GM19351 (cell line): ENCODE data around the gene TMEM181.
"Not testable (repeated sequence)": the region's sequence is repeated elsewhere in the genome, so short reads cannot be mapped to it uniquely, and the experiment has no call there.

Experiments used
- ATAC-seq: cut with Tn5 transposase; IDR thresholded peaks from one replicate; pipeline ENCODE4 v1.9.1; 2021; ENCODE audit warnings: mild to moderate bottlenecking, moderate library complexity; ENCODE audit not compliant: unreplicated experiment

TMEM181 gene

DNA sequence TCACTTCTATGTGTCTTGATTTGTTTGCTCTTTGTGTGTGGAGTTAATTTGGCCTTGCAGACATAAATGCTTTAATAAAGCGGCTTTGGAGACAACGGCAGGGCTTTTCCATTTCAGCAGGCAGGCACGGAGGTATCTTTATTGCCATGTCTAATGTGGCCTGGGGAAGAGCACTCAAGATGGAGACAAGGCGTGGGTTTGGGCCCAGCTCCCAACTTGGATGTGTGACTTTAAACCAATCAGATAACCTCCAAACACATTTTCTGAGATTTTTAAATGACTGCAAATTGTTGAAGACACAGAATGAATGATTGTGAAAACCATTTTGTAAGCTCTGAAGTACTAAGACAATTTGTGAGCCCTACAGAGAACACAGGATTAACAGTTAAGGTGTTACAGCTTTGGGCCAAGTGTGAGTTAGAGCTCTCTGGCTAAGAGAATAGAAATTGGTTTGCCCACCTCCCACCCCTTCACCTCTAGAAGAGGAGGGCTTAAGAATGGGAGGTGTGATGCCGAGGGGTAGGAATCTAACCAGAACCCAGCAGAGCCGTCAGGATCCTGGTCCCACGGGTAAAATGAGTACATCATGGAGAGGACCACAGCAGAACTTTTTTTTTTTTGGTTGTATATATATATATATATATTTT lies 75.7 kb downstream of the TMEM181 start:
- no peak for ATAC-seq

DNA sequence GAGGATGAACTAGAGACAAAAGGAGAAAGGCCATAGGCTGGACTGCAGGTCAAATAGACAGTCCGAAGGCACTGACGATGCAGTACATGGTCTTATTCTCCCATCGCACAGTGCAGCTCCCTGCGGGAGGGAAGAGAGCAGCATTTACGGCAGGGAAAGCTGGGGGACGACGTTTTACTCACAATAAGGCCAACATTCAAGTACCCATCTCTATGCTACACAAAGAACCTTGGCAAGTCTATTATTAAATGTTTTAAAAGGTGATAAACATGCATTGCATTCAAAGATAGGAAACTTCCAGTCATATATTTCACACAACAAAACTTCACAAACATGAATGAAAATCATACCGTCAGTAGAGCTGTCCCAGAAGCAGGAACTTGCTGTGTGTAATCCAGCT lies 76.9 kb downstream of the TMEM181 start:
- no peak for ATAC-seq

DNA sequence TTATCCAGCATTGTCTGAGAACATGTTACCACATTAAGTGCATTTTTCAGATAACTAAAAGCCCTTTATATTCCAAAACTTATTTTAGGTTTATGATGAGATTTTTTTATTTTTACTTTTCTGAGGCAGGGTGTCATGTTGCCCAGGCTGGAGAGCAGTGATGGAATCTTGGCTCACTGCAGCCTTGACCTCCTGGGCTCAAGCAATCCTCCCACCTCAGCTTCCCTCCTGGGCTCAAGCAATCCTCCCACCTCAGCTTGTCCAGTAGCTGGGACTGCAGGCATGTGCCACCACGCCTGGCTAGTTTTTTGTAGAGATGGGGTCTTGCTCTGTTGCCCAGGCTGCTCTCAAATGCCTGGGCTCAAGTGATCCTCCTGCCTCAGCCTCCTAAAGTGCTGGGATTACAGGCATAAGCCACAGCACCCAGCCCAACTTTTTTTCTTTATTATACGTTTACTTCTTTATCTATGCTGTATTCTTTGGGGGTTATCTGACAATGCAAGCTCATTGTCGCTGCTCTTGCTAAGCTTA lies 78.5 kb downstream of the TMEM181 start:
- no peak for ATAC-seq

DNA sequence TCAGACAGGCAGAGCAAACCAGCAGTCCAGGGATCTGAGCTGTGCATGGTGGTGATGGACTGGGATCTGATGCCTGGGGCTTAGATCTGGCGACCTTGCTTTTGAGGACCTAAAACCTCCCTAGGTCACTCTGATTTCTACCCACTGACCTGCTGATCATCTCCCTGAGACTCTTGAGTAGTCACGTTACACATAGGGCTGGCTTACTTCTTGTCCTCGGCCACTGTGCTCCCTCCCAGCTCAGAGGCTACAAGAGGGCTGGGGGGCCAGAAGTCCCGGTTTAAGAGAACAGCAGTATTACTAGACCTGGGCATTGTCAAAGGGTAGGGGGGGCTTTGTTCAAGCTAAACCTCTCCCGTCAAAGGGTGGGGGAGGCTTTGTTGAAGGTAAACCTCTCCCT lies 79.2 kb downstream of the TMEM181 start:
- ATAC-seq, result no peak

DNA sequence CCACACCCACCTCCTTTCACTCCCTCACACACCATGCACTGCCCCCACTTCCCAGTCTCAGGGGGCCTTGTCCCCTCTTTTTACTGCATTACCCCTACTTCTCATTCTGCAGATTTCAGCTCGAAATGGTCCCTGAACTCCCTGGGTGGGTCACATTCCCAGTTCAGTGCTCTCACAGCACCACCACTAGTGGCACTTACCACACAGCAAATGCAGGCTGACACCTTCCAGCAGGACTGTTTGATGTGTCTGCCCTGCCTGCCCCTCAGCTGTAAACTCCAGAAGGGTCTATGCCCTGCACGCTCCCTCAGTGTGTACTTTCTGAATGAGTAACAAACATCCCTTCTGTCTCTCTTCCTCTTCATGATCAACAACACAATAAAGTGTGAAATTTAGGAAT lies 80.6 kb downstream of the TMEM181 start:
- no peak for ATAC-seq

DNA sequence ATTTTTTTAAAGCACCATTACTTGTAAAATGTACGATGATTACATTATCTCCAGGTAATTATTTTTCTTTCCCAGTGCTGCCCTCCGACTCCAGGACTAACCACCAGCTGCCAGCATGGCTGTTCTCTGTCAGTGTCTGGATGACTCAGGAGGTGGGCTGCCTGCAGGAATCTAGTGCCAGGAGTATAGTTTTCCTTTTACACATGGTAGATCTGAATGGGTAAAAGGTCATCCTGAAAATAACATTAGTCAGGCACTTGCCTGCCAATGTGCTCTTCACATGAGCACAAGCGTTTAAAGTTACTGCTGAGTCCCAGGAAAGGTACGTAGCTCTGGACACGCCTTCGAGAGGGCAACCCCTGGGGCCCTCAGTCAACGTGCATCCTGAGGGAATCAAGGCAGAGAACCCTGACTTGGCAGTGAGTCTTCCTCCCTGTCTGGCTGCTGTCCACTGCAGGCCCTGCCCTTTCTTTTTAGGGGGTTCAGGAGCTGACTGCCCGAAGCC lies 82.3 kb downstream of the TMEM181 start:
- ATAC-seq, result no peak

DNA sequence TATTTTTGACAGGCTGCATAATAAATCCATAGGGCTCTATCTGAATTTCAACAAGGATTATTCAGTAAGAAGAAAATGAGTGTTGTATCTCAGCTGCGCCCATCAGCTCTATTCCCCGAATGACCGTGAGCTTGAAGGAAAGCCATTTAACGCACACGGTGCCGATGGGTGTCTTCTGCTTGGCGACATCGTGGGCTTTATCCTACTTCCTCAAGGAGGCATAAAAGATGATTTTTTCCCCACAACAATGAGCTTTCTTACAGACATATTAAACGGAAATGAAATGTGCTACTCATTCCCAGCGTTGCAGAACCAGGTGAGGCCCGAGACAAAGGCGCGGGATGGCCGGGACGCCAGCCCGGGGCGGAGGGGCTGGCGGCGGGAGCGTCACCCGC lies 83.9 kb downstream of the TMEM181 start:
- ATAC-seq, result no peak

DNA sequence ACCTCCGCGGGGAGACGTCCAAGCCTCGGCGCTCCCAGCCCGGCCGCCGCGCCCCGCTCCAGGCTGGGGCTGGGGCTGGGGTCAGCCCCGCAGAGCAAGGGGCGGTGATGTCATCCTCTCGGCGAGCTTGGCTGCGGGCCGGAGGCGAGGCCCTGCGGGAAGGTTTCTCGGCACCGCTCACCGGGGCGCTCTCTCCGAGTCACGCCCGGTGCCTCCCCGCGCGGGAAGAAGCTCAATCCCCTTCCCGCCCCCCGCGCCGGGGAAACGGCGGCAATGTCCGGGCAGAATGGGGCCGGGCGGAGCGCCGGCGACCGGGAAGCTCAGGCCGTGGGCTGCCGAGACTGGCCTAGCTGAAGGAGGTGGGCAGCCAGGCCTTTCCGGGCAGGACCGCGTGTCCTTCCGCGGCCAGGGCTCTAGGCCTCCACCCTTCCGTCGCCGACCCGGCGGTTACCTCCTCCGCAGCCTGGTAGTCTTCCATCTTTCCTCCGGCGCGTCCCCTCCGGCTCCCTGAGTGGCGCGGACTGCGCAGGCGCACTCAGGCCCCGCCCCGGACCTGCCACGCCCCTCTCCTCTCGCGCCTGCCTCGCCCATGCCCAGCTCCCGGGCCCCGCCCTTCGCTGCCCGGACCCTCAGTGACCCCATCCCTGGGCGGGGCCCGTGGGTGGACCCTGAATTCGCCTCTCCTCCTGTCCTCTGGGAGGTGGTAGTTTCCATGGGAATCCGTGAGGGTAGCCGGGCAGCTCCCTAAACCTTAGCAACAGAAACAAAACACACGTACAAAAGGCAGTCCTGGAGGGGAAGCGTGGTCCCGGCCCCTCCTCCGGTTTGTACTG lies 84.6 kb downstream of the TMEM181 start, which contains the start of gene DYNLT1:
TSS of gene DYNLT1 (minus strand) at position 513 of the 833 bp plus-strand sequence. CDS start at position 478, 35 bp downstream.
- ATAC-seq, result peak; percentile 55

DNA sequence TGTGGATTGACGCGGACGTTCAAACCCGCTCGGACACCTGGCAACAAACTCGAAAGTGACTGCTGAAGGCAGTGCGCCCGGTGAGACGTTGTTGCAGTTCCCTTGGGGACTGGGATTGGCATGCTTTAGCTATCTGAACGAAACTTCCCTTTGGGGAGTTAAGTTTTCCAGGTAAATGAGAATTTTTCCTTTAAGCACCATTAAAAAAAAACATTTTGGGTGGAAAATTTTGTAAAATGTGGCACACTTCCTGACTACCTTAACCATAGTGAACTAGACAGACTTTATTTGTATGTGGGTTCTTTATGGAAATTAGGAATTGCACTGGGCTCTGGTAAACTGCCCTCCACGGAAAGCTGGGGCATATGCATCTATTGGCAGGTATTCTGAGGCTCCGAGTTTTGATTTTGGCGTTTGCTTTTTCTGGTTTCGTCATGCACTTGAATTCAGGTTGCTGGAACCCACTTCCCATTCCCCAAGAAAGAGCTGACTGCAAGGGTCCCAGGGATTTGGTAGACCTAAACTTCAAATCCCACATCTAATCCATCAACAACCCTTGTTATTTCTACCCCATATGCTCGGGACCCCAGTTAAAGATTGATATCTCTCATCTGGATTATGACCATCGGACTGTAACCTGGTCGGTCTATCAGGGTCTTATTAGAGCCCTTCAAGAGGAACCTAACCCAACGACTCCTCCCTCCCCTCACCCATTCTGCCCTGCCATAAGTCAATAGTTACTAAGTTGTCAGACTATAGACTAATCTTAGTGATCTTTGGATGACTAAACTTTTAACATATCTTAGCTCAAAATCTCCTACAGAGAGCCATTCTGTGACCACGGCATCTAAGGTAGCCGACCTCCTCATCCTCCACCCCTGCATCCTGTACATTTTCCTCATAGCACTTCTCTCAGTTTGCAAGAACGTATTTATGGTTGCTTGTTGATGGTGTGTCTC lies 85.5 kb downstream of the TMEM181 start:
- no peak for ATAC-seq

DNA sequence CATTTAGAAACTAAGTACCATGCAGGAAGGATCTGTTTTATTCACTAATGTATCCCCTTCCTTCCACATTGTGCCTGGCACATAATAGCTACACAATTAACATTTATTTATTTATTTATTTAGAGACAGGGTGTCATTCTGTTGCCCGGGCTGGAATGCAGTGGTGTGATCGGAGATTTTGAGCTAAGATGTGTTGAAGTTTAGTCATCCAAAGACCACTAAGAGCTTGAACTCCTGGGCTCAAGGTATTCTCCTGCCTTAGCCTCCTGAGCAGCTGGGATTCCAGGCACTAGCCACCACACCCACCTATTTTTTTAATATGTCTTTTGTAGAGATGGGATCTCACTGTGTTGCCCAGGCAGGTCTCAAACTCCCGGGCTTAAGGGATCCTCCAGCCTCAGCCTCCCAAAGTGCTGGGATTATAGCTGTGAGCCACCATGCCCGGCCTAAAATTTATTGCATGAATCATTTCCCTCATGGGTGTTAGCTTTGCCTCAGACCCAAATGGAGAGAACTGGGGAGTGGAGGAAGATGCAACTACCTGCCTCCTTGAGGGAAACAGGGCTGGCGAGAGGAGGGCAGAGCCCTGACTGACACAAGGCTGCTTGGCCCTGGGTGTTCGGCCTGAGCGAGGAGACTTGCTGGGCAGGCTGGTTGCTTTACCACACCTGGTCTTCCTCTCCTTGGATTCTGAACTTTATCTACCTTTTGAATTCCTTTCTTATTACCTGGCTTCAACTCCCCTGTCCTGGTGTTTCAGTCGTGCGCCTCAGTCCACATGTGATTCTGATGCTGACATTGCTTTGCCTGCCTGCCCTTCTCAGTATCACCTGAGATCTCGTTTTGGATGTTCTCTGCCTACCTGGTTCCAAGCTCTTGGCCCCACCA lies 86.4 kb downstream of the TMEM181 start:
- ATAC-seq, result no peak

DNA sequence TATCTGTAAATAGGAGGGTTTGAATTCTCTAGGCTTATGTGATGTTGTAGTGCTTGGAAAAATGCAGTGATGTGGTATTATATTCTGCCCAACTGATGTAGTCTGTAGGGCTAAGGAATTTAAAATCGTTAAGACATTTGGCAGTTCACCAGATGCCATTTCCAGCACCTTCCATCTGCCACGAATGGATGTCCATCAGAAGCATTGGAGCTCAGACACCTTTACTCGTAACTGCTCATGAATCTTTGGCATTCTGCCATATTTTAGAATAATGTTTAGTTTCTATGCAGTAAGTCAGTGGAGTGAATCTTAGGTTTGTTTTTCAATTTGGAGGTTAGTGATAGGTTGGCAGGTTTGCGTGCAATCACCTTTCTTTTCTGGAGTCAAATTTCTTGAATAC lies 87.6 kb downstream of the TMEM181 start:
- ATAC-seq, result no peak

DNA sequence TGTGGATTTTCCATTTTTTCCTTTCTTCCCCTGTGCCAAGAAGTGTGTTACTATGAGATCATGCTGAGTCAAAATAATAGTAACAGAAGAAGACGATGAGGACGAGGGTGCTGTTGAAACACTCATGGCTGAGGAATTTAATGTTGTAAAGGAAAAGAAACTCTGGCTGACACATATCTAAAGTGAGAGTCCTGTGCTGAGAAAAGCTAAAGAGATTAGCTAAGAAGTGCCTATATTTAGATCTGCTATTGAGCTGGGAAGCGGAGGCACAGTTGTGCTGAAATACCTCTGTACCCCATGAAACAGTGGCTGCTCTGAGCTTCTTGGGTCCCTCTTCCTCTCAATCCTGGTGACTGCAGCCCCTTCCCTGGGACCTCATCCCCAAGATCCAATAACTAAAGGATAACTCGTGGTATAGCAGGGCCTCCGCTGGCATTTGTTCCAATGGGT lies 88.8 kb downstream of the TMEM181 start:
- ATAC-seq, result peak; percentile 46

DNA sequence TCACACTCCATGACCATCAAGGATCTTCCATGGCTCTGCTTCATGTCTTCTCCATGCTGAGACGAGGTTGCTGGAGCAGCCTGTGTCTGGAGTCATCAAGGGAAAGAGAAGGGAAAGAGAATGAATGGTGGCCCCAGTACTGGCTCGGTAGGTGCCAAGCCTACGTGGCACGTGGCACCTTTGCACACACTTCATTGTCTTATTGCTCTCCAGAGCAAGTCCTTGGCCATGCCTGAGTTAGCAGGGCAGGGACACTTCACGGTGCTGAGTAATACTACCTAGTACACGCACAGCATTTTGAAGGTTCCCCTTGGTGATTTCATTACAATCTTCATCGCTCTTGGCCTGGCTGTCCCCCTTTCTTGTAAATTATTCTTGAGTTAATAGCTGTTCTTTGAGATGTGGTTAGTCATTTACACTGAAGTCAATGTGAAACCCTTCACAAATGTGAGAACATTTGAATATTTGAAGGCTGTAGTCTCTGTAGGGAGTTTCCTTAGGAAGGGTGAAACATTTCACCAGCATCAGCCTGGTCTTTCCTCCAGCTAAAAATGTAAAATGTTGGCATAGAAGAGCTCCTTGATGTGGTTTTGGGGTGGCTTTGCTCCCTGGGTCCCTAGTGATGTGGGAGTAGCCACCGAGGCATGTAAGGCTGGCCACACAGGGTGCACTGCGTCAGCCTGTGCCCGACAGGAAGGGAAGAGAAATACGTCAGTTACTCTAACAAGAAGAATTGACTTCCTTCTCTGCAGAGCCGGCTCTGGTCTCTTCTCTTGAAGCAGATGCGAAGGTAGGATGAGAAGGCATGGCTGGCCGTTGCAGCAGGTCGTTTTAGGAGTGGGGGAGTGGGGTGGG lies 89.6 kb downstream of the TMEM181 start, which contains the start of gene SYTL3:
TSS of gene SYTL3 (plus strand) at position 766 of the 855 bp plus-strand sequence. CDS start 13,215 bp downstream, outside the sequence.
- peak; percentile 46 for ATAC-seq

DNA sequence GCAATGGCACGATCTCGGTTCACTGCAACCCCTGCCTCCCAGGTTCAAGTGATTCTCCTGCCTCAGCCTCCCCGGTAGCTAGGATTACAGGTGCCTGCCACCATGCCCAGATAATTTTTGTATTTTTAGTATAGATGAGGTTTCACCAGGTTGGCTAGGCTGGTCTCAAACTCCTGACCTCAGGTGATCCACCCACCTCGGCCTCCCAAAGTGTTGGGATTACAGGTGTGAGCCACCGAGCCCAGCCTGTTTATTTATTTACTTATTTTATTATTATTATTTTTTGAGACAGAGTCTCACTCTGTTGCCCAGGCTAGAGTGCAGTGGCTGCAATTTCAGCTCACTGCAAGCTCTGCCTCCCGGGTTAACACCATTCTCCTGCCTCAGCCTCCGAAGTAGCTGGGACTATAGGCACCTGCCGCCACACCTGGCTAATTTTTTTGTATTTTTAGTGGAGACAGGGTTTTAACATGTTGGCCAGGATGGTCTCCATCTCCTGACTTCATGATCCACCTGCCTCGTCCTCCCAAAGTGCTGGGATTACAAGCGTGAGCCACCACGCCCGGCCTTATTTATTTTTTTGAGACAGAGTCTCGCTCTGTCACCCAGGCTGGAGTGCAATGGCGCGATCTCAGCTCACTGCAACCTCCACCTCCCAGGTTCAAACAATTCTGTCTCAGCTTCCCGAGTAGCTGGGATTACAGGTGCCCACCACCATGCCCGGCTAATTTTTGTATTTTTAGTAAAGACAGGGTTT lies 92.3 kb downstream of the TMEM181 start:
- ATAC-seq, result not testable (repeated sequence)

DNA sequence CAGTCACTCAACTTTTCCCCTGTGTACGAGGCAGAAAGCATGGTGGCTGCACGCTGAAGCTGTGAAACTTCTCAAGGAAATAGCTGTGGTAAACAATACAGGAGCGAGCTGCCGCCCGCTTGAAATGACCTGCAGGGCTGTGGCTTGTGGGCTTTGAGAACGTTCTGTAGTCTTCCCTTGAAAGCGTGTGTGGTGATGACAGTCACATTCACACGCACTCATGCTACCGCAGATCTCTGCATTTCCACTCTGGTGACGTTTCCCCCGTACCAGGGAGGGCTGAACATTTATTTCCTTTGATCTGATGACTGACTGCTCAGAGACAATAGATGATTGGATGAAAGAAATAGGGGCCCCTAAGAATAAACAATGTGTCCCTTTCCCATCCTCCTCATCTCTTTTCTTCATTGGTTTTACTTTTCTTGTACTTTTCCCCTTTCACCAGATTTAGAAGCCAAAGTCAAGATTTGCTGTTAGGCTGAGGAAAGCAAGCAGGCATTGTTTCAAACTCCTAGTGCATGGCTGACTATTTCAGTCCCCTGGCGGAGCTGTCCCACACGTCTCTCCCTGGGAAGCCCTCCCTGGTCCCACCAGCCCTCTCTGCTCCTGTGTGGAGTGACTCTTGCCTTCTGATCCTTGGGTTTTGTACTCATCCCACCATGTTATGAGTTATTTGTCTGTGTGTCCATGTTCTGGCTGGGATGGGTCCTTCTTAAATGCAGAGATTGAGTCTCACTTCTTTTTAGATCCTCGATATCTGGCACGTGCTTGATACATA lies 93.9 kb downstream of the TMEM181 start:
- peak; percentile 38 for ATAC-seq

DNA sequence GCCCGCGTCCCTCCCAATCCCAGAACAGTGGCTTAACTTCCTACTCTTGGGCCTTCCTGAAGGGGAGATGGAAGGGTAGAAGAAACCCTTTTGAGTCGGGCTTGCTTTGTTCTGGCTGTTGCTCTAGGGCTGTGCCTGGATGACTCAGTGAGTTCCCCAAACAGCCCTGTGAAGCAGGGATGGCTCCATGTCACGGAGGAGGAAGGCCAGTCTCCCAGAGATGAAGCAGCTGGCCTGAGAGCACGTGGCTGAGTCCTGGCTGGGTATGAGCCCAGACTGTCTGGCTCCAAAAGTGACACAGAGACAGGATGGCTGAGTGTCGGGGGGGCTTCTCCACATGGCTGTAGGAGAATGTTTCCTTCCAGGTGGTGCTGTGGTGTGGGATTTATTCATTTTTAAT lies 94.6 kb downstream of the TMEM181 start:
- ATAC-seq, result no peak

DNA sequence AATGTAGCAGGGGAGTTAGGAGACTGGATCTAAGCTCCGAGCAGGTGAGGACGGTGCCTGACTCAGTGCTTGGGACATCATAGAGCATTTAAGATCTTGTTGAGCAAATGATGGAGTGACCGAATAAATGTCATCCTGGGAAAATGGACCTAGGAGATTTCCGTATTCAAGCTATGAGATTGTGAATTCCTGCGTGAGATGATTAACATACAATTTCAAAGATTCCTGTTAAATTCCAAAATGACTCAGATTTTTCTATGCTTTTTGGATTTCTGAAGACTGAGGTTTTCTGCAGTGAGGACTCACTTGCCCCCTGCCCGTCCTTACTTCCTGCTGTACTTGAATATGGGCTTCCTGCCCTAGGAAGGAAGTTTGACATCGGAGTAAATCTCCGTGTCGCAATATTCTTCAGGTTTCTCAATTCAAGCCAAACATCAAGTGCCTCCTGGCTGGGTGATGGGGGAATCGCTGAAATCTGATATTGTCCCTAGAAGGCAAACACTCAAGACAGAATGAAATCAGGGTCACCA lies 95.1 kb downstream of the TMEM181 start:
- ATAC-seq, result no peak
